Measurements from ENCODE around the gene FMO3.

FMO3 gene

GRCh38 chr1:171103862-171104261, 13.2 kb downstream of the FMO3 start:
- Mint-ChIP-seq H3K27ac (no peak overlapping the region), H3K27me3 (ENCODE audit: low read depth) (no peaks in the 10 kb centered on the region), H3K9me3 (no peaks in the 10 kb centered on the region), H3K4me3 (no peak overlapping the region), H3K4me1 (ENCODE audit: low read depth) (no peaks in the 10 kb centered on the region), H3K36me3 (ENCODE audit: low read depth) (no peaks in the 10 kb centered on the region)
- DNase-seq (ENCODE audit: low spot score): no peak

GRCh38 chr1:171107262-171107940, 16.7 kb downstream of the FMO3 start:
- no peaks in the 10 kb centered on the region for H3K9me3 Mint-ChIP-seq
- no peak for DNase-seq (ENCODE audit: low spot score)
- H3K27me3 Mint-ChIP-seq (ENCODE audit: low read depth): no peaks in the 10 kb centered on the region
- no peak overlapping the region for H3K4me3 Mint-ChIP-seq
- H3K36me3 Mint-ChIP-seq (ENCODE audit: low read depth): no peaks in the 10 kb centered on the region
- H3K27ac Mint-ChIP-seq: no peak overlapping the region
- H3K4me1 Mint-ChIP-seq (ENCODE audit: low read depth): no peaks in the 10 kb centered on the region

GRCh38 chr1:171107969-171108368, 17.3 kb downstream of the FMO3 start:
- no peaks in the 10 kb centered on the region for H3K36me3 Mint-ChIP-seq (ENCODE audit: low read depth)
- no peak overlapping the region for H3K4me3 Mint-ChIP-seq
- no peak for DNase-seq (ENCODE audit: low spot score)
- H3K27ac Mint-ChIP-seq: no peak overlapping the region
- no peaks in the 10 kb centered on the region for H3K4me1 Mint-ChIP-seq (ENCODE audit: low read depth)
- H3K27me3 Mint-ChIP-seq (ENCODE audit: low read depth): no peaks in the 10 kb centered on the region
- no peaks in the 10 kb centered on the region for H3K9me3 Mint-ChIP-seq

- Mint-ChIP-seq H3K9me3 (no peaks in the 10 kb centered on the region), H3K27me3 (ENCODE audit: low read depth) (no peaks in the 10 kb centered on the region), H3K4me3 (no peak overlapping the region), H3K4me1 (ENCODE audit: low read depth) (no peaks in the 10 kb centered on the region), H3K36me3 (ENCODE audit: low read depth) (no peaks in the 10 kb centered on the region), H3K27ac (no peak overlapping the region)
- no peak for DNase-seq (ENCODE audit: low spot score)
Observed at GRCh38 chr1:171109966-171110365, 19.3 kb downstream of the FMO3 start.

- no peaks in the 10 kb centered on the region for H3K4me1 Mint-ChIP-seq (ENCODE audit: low read depth)
- no peak overlapping the region for H3K4me3 Mint-ChIP-seq
- H3K27me3 Mint-ChIP-seq (ENCODE audit: low read depth): no peaks in the 10 kb centered on the region
- H3K9me3 Mint-ChIP-seq: no peaks in the 10 kb centered on the region
- DNase-seq (ENCODE audit: low spot score): no peak
- H3K27ac Mint-ChIP-seq: no peak overlapping the region
- no peaks in the 10 kb centered on the region for H3K36me3 Mint-ChIP-seq (ENCODE audit: low read depth)
Observed at GRCh38 chr1:171110621-171111326, 20.1 kb downstream of the FMO3 start.

- Mint-ChIP-seq H3K27ac (no peak overlapping the region), H3K27me3 (ENCODE audit: low read depth) (no peaks in the 10 kb centered on the region), H3K4me3 (no peak overlapping the region), H3K9me3 (no peaks in the 10 kb centered on the region), H3K4me1 (ENCODE audit: low read depth) (no peaks in the 10 kb centered on the region), H3K36me3 (ENCODE audit: low read depth) (no peaks in the 10 kb centered on the region)
- DNase-seq (ENCODE audit: low spot score): no peak
Observed at GRCh38 chr1:171112119-171112518, 21.4 kb downstream of the FMO3 start.

- no peaks in the 10 kb centered on the region for H3K4me1 Mint-ChIP-seq (ENCODE audit: low read depth)
- no peak for DNase-seq (ENCODE audit: low spot score)
Observed at GRCh38 chr1:171113382-171113781, 22.7 kb downstream of the FMO3 start.

GRCh38 chr1:171115280-171115897, 24.7 kb downstream of the FMO3 start:
- no peak overlapping the region for H3K27ac Mint-ChIP-seq
- no peak overlapping the region for H3K4me3 Mint-ChIP-seq
- H3K36me3 Mint-ChIP-seq (ENCODE audit: low read depth): no peaks in the 10 kb centered on the region
- no peaks in the 10 kb centered on the region for H3K27me3 Mint-ChIP-seq (ENCODE audit: low read depth)
- no peak for DNase-seq (ENCODE audit: low spot score)
- H3K9me3 Mint-ChIP-seq: no peaks in the 10 kb centered on the region
- H3K4me1 Mint-ChIP-seq (ENCODE audit: low read depth): no peaks in the 10 kb centered on the region

More at GRCh38 chr1:171113382-171113781, 22.7 kb downstream of the FMO3 start:
- Mint-ChIP-seq H3K9me3 (no peaks in the 10 kb centered on the region), H3K4me3 (no peak overlapping the region), H3K36me3 (ENCODE audit: low read depth) (no peaks in the 10 kb centered on the region), H3K27ac (no peak overlapping the region), H3K27me3 (ENCODE audit: low read depth) (no peaks in the 10 kb centered on the region)

- Mint-ChIP-seq H3K27me3 (ENCODE audit: low read depth) (no peaks in the 10 kb centered on the region), H3K4me1 (ENCODE audit: low read depth) (no peaks in the 10 kb centered on the region), H3K9me3 (no peaks in the 10 kb centered on the region), H3K4me3 (no peak overlapping the region), H3K27ac (no peak overlapping the region), H3K36me3 (ENCODE audit: low read depth) (no peaks in the 10 kb centered on the region)
- DNase-seq (ENCODE audit: low spot score): no peak
Observed at GRCh38 chr1:171116676-171117075, 26.0 kb downstream of the FMO3 start.

- Mint-ChIP-seq H3K9me3 (no peaks in the 10 kb centered on the region), H3K27me3 (ENCODE audit: low read depth) (no peaks in the 10 kb centered on the region), H3K27ac (no peak overlapping the region), H3K36me3 (ENCODE audit: low read depth) (no peaks in the 10 kb centered on the region), H3K4me1 (ENCODE audit: low read depth) (no peaks in the 10 kb centered on the region), H3K4me3 (no peak overlapping the region)
- no peak for DNase-seq (ENCODE audit: low spot score)
Observed at GRCh38 chr1:171117085-171117484, 26.4 kb downstream of the FMO3 start.

GRCh38 chr1:171119648-171120047, 28.9 kb downstream of the FMO3 start:
- Mint-ChIP-seq H3K27me3 (ENCODE audit: low read depth) (no peaks in the 10 kb centered on the region), H3K4me3 (no peak overlapping the region), H3K36me3 (ENCODE audit: low read depth) (no peaks in the 10 kb centered on the region), H3K4me1 (ENCODE audit: low read depth) (no peaks in the 10 kb centered on the region), H3K9me3 (no peaks in the 10 kb centered on the region), H3K27ac (no peak overlapping the region)
- DNase-seq (ENCODE audit: low spot score): no peak

GRCh38 chr1:171122299-171122698, 31.6 kb downstream of the FMO3 start:
- DNase-seq (ENCODE audit: low spot score): no peak
- no peaks in the 10 kb centered on the region for H3K4me1 Mint-ChIP-seq (ENCODE audit: low read depth)
- H3K27me3 Mint-ChIP-seq (ENCODE audit: low read depth): no peaks in the 10 kb centered on the region
- H3K9me3 Mint-ChIP-seq: no peaks in the 10 kb centered on the region
- no peak overlapping the region for H3K4me3 Mint-ChIP-seq
- H3K27ac Mint-ChIP-seq: no peak overlapping the region
- H3K36me3 Mint-ChIP-seq (ENCODE audit: low read depth): no peaks in the 10 kb centered on the region

- Mint-ChIP-seq H3K9me3 (no peaks in the 10 kb centered on the region), H3K4me3 (no peak overlapping the region), H3K27me3 (ENCODE audit: low read depth) (no peaks in the 10 kb centered on the region), H3K27ac (no peak overlapping the region), H3K36me3 (ENCODE audit: low read depth) (no peaks in the 10 kb centered on the region), H3K4me1 (ENCODE audit: low read depth) (no peaks in the 10 kb centered on the region)
- DNase-seq (ENCODE audit: low spot score): no peak
Observed at GRCh38 chr1:171122893-171123292, 32.2 kb downstream of the FMO3 start.

GRCh38 chr1:171126504-171126903, 35.8 kb downstream of the FMO3 start:
- Mint-ChIP-seq H3K9me3 (peaks cover 4% of the 10 kb centered on the region), H3K27ac (no peak overlapping the region), H3K36me3 (ENCODE audit: low read depth) (no peaks in the 10 kb centered on the region), H3K4me3 (no peak overlapping the region), H3K27me3 (ENCODE audit: low read depth) (no peaks in the 10 kb centered on the region), H3K4me1 (ENCODE audit: low read depth) (no peaks in the 10 kb centered on the region)
- no peak for DNase-seq (ENCODE audit: low spot score)
